Urinary bladder (tissue), 4 donors: ENCODE data around the gene FOXN3. TPM values are rescaled to one million over a fixed set of nuclear protein-coding genes. Genes with fewer than 3 reads are reported as not detected.
"Not testable (repeated sequence)": the region's sequence is repeated elsewhere in the genome, so short reads cannot be mapped to it uniquely, and the experiment has no call there.

ENCODE experiments used
- DNase-seq: peaks from one replicate; pipeline ENCODE4 v3.0.0-alpha.2; 2015; ENCODE audit errors: extremely low spot score
- H3K27ac ChIP-seq: one replicate; pipeline ENCODE4 v1.5.1; 2013; ENCODE audit warnings: low read depth, mild to moderate bottlenecking, moderate library complexity
- H3K36me3 ChIP-seq: one replicate; pipeline ENCODE4 v1.6.1; 2013; ENCODE audit warnings: mild to moderate bottlenecking, moderate library complexity; ENCODE audit not compliant: insufficient read depth
- H3K4me1 ChIP-seq: one replicate; pipeline ENCODE4 v1.6.1; 2013; ENCODE audit warnings: mild to moderate bottlenecking, moderate library complexity; ENCODE audit not compliant: insufficient read depth
- H3K4me3 ChIP-seq: one replicate; pipeline ENCODE4 v1.5.1; 2013; ENCODE audit warnings: low read depth, low read length
- WGBS: extraction: QIAGEN DNeasy Blood & Tissue Kit; methylation state at CpG from one replicate; pipeline ENCODE4 v1.1.7; 2013; 5-methylcytosine and 5-hydroxymethylcytosine counted together
- polyA plus RNA-seq: library from polyadenylated mRNA; stranded (reverse); fragments of 200-250 nt; gene quantifications from one replicate; pipeline ENCODE4 v1.2.3, GENCODE V29; 2013
- total RNA-seq: library from RNA; depleted of rRNA; stranded (reverse); fragments of >200 nt; gene quantifications from one replicate; pipeline ENCODE4 v1.2.3, GENCODE V29; 2014
- donor health status: healthy with polysubstance abuse.
- donor health status: healthy.

Gene FOXN3
- total and polyA plus RNA-seq, 2 donors = 38.5 to 64.7 TPM

- Histone ChIP-seq H3K27ac (no peak overlapping the region), H3K4me1 (no peaks in the 10 kb centered on the region), H3K4me3 (no peak overlapping the region), H3K36me3 (no peaks in the 10 kb centered on the region)
- 94% methylated on average over 1 of the region's 1 CpG for WGBS
- DNase-seq = no peak
These were observed 160.1 kb downstream of the FOXN3 start for GRCh38 chr14:89256951-89257350.

- no peak for DNase-seq
- no peak overlapping the region for H3K27ac ChIP-seq
- 74% methylated on average over 8 of the region's 8 CpGs for WGBS
- H3K36me3 ChIP-seq = no peaks in the 10 kb centered on the region
- H3K4me1 ChIP-seq = no peaks in the 10 kb centered on the region
- H3K4me3 ChIP-seq = no peak overlapping the region
These were observed 160.8 kb downstream of the FOXN3 start for GRCh38 chr14:89256283-89256682.

- no peak for DNase-seq
- H3K27ac ChIP-seq = no peak overlapping the region
- H3K4me1 ChIP-seq = no peaks in the 10 kb centered on the region
- H3K4me3 ChIP-seq = no peak overlapping the region
- no peaks in the 10 kb centered on the region for H3K36me3 ChIP-seq
- 61% methylated on average over 3 of the region's 3 CpGs for WGBS
These were observed 161.2 kb downstream of the FOXN3 start for GRCh38 chr14:89255852-89256251.

GRCh38 chr14:89255012-89255411 lies 162.0 kb downstream of the FOXN3 start:
- no peak for DNase-seq
- WGBS = 98% methylated on average over 9 of the region's 9 CpGs
- no peaks in the 10 kb centered on the region for H3K4me1 ChIP-seq
- H3K4me3 ChIP-seq = no peak overlapping the region
- H3K27ac ChIP-seq = no peak overlapping the region
- H3K36me3 ChIP-seq = no peaks in the 10 kb centered on the region

GRCh38 chr14:89254166-89254909 lies 162.7 kb downstream of the FOXN3 start:
- no peak overlapping the region for H3K4me3 ChIP-seq
- DNase-seq = no peak
- H3K4me1 ChIP-seq = no peaks in the 10 kb centered on the region
- WGBS = 74% methylated on average over 12 of the region's 12 CpGs
- H3K36me3 ChIP-seq = no peaks in the 10 kb centered on the region
- H3K27ac ChIP-seq = no peak overlapping the region

GRCh38 chr14:89252887-89253532 lies 164.0 kb downstream of the FOXN3 start:
- no peak overlapping the region for H3K27ac ChIP-seq
- no peaks in the 10 kb centered on the region for H3K36me3 ChIP-seq
- no peak overlapping the region for H3K4me3 ChIP-seq
- no peak for DNase-seq
- WGBS = 79% methylated on average over 15 of the region's 15 CpGs
- H3K4me1 ChIP-seq = no peaks in the 10 kb centered on the region

- no peak overlapping the region for H3K27ac ChIP-seq
- no peak for DNase-seq
- H3K4me3 ChIP-seq = no peak overlapping the region
- no peaks in the 10 kb centered on the region for H3K36me3 ChIP-seq
- no peaks in the 10 kb centered on the region for H3K4me1 ChIP-seq
- 93% methylated on average over 3 of the region's 3 CpGs for WGBS
These were observed 166.0 kb downstream of the FOXN3 start for GRCh38 chr14:89251061-89251460.

GRCh38 chr14:89250655-89250975 lies 166.4 kb downstream of the FOXN3 start:
- DNase-seq, H3K36me3 ChIP-seq, H3K4me3 ChIP-seq, H3K4me1 ChIP-seq, H3K27ac ChIP-seq: not testable (repeated sequence)
- WGBS = 97% methylated on average over 4 of the region's 4 CpGs

GRCh38 chr14:89249972-89250654 lies 166.9 kb downstream of the FOXN3 start:
- Histone ChIP-seq H3K4me3 (no peak overlapping the region), H3K4me1 (no peaks in the 10 kb centered on the region), H3K27ac (no peak overlapping the region), H3K36me3 (no peaks in the 10 kb centered on the region)
- 97% methylated on average over 1 of the region's 1 CpG for WGBS
- no peak for DNase-seq

- no peak overlapping the region for H3K27ac ChIP-seq
- 74% methylated on average over 7 of the region's 7 CpGs for WGBS
- H3K36me3 ChIP-seq = no peaks in the 10 kb centered on the region
- H3K4me1 ChIP-seq = no peaks in the 10 kb centered on the region
- no peak overlapping the region for H3K4me3 ChIP-seq
- no peak for DNase-seq
These were observed 167.9 kb downstream of the FOXN3 start for GRCh38 chr14:89249065-89249695.

- DNase-seq = no peak
- 77% methylated on average over 5 of the region's 5 CpGs for WGBS
- Histone ChIP-seq H3K36me3 (no peaks in the 10 kb centered on the region), H3K4me1 (no peaks in the 10 kb centered on the region), H3K4me3 (no peak overlapping the region), H3K27ac (no peak overlapping the region)
These were observed 168.5 kb downstream of the FOXN3 start for GRCh38 chr14:89248411-89249064.

GRCh38 chr14:89247457-89248122 lies 169.4 kb downstream of the FOXN3 start:
- no peaks in the 10 kb centered on the region for H3K4me1 ChIP-seq
- H3K36me3 ChIP-seq = no peaks in the 10 kb centered on the region
- no peak for DNase-seq
- no peak overlapping the region for H3K27ac ChIP-seq
- no peak overlapping the region for H3K4me3 ChIP-seq
- WGBS = 98% methylated on average over 3 of the region's 3 CpGs

- Histone ChIP-seq H3K4me1 (no peaks in the 10 kb centered on the region), H3K27ac (no peak overlapping the region), H3K4me3 (no peak overlapping the region), H3K36me3 (no peaks in the 10 kb centered on the region)
- DNase-seq = no peak
- WGBS = 95% methylated on average over 8 of the region's 8 CpGs
These were observed 170.7 kb downstream of the FOXN3 start for GRCh38 chr14:89246290-89246689.
